K562 treated with DMSO at 1 percent for 4 hours (cell line): ENCODE data around the gene PRR22. TPM values are rescaled to one million over a fixed set of nuclear protein-coding genes. Genes with fewer than 3 reads are reported as not detected.

Experiments used
- total RNA-seq: library from RNA; unstranded; fragments of 300-600 nt; gene quantifications from 2 replicates; pipeline ENCODE4 v1.2.3, GENCODE V29; 2022; ENCODE audit not compliant: insufficient read depth

Gene PRR22
- total RNA-seq: 2.1 and 2.6 TPM in 2 replicates

DNA sequence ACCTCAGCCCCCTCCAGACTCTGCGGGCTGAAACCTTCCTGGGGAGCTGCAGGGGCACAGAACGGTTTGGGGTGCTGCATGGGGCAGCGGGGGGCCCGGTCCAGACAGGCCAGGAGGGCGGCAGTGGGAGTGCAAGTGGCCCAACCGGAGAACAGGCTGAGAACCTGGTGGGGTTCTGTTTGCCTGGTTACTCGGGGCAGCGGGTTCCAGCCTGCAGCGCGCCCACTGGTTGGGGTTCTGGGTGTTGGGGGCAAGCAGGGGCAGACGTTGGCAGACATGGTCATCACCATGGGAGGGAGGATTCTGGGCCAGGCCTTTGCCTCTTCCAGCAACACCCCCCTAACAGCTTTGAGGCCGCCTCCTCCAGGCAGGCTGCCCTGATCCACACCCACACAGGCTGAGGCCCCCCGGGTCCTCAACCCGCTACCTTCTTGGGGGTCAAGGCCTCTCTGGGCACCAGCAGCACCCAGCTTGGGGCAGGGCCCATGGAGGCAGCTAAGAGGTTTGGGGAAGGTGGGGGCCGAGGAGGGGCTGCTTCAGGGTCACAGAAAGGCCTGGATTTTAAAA is at the start of gene PRR22:
TSS of gene PRR22 (minus strand) at position 166 of the 567 bp plus-strand sequence. CDS start at position 80, 86 bp downstream.

GRCh38 chr19:5804516-5805461 is 20.2 kb upstream of the PRR22 start, which contains the start of gene NRTN:
TSS of gene NRTN (plus strand) at chr19:5805067. CDS start at chr19:5824166, 19,099 bp downstream.

DNA sequence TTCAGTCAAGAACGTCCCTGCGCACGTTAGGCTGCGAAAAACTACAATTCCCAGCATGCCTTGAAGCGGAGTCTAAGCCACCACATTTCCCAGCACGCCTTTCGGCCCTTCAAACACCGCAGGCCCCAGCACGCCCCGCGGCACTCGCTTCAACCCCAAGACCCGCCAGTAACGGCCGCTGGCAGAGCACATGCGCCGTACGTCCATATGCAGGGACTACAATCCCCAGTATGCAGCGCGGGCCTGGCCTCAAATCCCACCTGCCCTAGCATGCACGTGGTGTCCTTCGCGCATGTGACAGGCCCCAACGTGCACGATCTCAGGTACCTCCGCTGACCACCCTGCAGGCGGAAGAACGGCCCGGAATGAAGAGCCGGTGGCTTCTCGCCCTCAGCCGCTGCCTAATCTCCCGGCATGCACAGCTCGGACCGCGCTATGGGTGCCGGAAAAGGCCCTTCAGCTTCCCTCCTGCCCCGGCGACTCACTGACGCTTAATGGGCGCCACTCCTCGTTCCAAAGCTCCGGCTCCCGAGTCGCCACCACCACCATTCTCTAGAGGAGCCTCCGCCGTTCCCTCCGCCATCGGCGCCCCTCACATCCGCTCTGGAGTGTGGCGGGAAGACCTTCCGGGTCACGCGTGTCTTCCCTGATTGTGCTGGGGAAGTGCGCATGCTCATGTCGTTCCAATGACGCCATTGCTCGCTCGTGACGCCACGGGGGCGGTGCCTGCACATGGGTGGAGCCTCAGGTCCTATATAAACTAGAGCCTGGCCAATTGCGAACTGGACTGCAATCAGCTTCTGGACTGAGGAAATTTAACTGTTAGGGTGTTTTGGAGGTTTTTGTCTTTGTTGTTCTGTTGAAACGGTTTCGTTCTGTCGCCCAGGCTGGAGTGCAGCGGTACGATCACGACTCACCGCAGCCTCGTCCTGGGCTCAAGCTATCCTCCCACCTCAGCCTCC is 6.3 kb upstream of the PRR22 start, which contains the start of gene DUS3L:
TSS of gene DUS3L (minus strand) at position 605 of the 962 bp plus-strand sequence. CDS start at position 583, 22 bp downstream.

Other genes with a start within 250 kb of the PRR22 start
- 1.8 and 3.0 TPM in 2 replicates for gene TINCR, start 216.8 kb downstream of the PRR22 start, total RNA-seq
- gene SAFB2, start 162.0 kb downstream of the PRR22 start, total RNA-seq: 55.5 and 80.7 TPM in 2 replicates
- gene SAFB, start 161.7 kb downstream of the PRR22 start, total RNA-seq: 108 and 141 TPM in 2 replicates
- 34.1 and 41.8 TPM in 2 replicates for gene MICOS13, start 104.2 kb downstream of the PRR22 start, total RNA-seq
- 7.8 and 11.4 TPM in 2 replicates for gene HSD11B1L, start 103.7 kb downstream of the PRR22 start, total RNA-seq
- 1,206 and 1,238 TPM in 2 replicates for gene RPL36, start 94.5 kb downstream of the PRR22 start, total RNA-seq
- 277 and 318 TPM in 2 replicates for gene LONP1, start 64.6 kb downstream of the PRR22 start, total RNA-seq
- not detected in 2 replicates for gene CATSPERD, start 64.1 kb downstream of the PRR22 start, total RNA-seq
- gene DUS3L, start 6.4 kb upstream of the PRR22 start, total RNA-seq: 65.0 and 88.9 TPM in 2 replicates
- gene NRTN, start 20.3 kb upstream of the PRR22 start, total RNA-seq: 17.2 and 19.6 TPM in 2 replicates
- gene FUT6, start 55.0 kb upstream of the PRR22 start, total RNA-seq: not detected in 2 replicates
- gene FUT3, start 66.7 kb upstream of the PRR22 start, total RNA-seq: 0.65 TPM in 1 of 2 replicates, not detected in the other
- not detected in 2 replicates for gene FUT5, start 85.8 kb upstream of the PRR22 start, total RNA-seq
- gene NDUFA11, start 119.0 kb upstream of the PRR22 start, total RNA-seq: 619 and 681 TPM in 2 replicates
- 1.1 and 2.0 TPM in 2 replicates for gene VMAC, start 120.1 kb upstream of the PRR22 start, total RNA-seq
- 9.7 and 12.0 TPM in 2 replicates for gene CAPS, start 129.5 kb upstream of the PRR22 start, total RNA-seq
- gene RANBP3, start 193.4 kb upstream of the PRR22 start, total RNA-seq: 55.7 and 80.2 TPM in 2 replicates